Fibroblast of villous mesenchyme (primary cell): Measurements from ENCODE around the gene C5orf24. TPM values are rescaled to one million over a fixed set of nuclear protein-coding genes. Genes with fewer than 3 reads are reported as not detected.
"Not testable (repeated sequence)": the region's sequence is repeated elsewhere in the genome, so short reads cannot be mapped to it uniquely, and the experiment has no call there.

Source experiments
- DNase-seq: peaks from one replicate; pipeline ENCODE4 v3.0.0-alpha.2; 2010; ENCODE audit warnings: low read depth
- H3K4me3 ChIP-seq: 2 replicates; pipeline ENCODE4 v1.5.1; 2011; ENCODE audit warnings: low read depth, mild to moderate bottlenecking, low read length
- CTCF ChIP-seq: IDR thresholded peaks from 2 replicates; pipeline ENCODE4 v1.5.1; 2012; ENCODE audit warnings: low read depth, mild to moderate bottlenecking, low read length; ENCODE audit not compliant: insufficient read depth
- total RNA-seq: library from RNA; depleted of rRNA; stranded (reverse); fragments of >200 nt; gene quantifications from 2 replicates; pipeline ENCODE4 v1.2.3, GENCODE V29; 2012

The C5orf24 gene
- total RNA-seq, 1 donor = 59.6 TPM

GRCh38 chr5:134835623-134836022, 10.1 kb upstream of the C5orf24 start:
- no peak overlapping the region for H3K4me3 ChIP-seq
- no peak for DNase-seq
- no peak for TF ChIP-seq CTCF

- H3K4me3 ChIP-seq = no peak overlapping the region
- DNase-seq = no peak
- no peak for TF ChIP-seq CTCF
Observed at GRCh38 chr5:134837530-134838181, 8.1 kb upstream of the C5orf24 start.

DNA sequence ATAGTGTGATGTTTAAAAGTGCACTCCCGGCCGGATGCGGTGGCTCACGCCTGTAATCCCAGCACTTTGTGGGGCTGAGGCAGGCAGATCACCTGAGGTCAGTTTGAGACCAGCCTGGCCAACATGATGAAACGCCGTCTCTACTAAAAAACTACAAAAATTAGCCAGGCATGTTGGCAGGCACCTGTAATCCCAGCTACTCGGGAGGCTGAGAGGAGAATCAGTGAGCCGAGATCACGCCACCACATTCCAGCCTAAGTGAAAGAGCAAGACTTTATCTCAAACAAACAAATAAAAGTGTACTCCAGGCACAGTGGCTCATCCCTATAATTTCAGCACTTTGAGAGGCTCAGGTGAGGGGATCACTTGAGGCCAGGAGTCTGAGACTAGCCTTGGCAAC, 7.4 kb upstream of the C5orf24 start:
- not testable (repeated sequence) for H3K4me3 ChIP-seq, DNase-seq

DNA sequence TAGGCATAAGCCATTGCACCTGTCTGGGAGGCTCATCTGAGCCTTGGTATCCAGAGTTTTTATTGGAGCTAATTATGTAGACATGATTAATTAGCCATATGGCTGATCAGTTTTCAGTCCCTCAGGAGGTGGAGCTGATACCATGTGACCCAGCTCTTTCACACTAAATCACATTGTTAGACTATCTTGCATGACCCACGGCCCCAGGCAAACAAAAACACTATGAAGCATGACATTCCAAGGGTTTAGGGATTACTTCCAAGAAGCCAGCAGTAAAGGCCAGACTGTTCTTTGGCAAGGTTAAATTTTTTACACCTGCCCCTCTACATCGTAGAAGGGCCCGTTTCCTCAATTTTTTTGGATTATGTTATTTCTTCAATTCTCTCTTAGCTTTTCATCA, 5.0 kb upstream of the C5orf24 start:
- H3K4me3 ChIP-seq = no peak overlapping the region
- no peak for TF ChIP-seq CTCF
- no peak for DNase-seq

- H3K4me3 ChIP-seq = no peak overlapping the region
- no peak for DNase-seq
- no peak for TF ChIP-seq CTCF
Observed at GRCh38 chr5:134844252-134844651, 1.5 kb upstream of the C5orf24 start.

DNA sequence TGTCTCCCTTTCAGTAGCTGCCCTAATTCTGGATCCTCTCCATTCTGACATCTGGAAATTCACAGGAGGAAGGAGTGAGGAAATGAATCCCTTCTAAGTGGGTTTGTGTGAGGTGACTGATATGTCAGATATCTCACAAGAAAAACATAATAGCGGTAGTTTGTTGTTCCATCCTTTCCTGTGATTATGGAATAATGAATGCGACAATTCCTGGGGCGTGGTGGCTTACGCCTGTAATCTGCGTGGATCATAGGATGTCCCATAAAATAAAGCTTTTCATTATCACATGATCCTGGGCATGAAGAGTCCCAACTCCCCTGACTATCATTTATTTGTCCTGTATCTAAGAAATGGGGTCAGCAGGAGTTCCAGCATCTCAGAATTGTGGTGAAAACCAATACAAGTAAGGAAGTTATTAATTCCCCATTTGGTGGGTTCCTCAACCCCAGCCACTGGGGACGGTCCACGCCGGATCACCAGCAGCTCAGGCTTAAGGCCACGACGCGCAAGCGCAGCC, 375 bp upstream of the C5orf24 start:
- no peak for DNase-seq

DNA sequence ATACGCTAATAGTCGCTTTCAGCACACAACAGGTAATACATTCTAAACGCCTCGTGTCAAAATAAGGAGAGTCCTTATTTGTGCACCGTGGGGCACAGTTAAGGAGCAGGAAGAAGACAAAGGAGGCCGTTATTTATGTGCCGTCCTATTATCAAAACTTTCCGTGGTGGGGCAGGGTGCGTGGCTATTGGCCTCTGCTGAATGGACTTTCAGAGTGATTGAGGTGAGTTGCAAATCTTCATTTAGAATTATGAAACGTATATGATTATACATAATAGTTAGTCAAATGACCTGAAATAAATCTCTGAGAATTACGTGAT, 833 bp downstream of the C5orf24 start:
- peak overlapping the region; percentile 97 for H3K4me3 ChIP-seq
- no peak for TF ChIP-seq CTCF
- peak; percentile 39 for DNase-seq

More for the DNA sequence above, 375 bp upstream of the C5orf24 start:
- H3K4me3 ChIP-seq = peak overlapping the region; percentile 47
- no peak for TF ChIP-seq CTCF

DNA sequence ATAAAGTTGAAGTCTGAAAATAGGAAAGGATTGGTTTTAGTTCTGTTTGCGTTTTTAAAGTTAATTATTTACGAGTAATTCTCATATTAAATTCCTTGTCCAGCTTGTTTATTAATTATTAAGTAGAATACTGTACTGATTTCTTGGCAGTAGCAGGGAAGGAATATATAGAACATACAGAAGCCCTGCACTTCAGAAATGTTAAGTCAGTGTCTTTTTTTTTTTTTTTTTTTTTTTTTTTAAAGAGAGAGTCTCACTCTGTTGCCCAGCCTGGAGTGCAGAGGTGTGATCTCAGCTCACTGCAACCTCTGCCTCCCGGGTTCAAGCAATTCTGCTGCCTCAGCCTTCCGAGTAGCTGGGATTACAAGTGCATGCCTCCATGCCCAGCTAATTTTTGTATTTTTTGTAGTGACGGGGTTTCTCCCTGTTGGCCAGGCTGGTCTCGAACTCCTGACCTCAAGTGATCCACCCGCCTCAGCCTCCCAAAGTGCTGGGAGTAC, 3.7 kb downstream of the C5orf24 start:
- not testable (repeated sequence) for H3K4me3 ChIP-seq, DNase-seq
